HG02840 (cell line): Measurements from ENCODE around the gene RHBDL2.
"Not testable (repeated sequence)": the region's sequence is repeated elsewhere in the genome, so short reads cannot be mapped to it uniquely, and the experiment has no call there.

Experiments used
- ATAC-seq: cut with Tn5 transposase; IDR thresholded peaks from one replicate; pipeline ENCODE4 v1.9.1; 2021; ENCODE audit warnings: mild to moderate bottlenecking, moderate library complexity, moderate number of reproducible peaks; ENCODE audit not compliant: unreplicated experiment, low FRiP score

RHBDL2 gene

DNA sequence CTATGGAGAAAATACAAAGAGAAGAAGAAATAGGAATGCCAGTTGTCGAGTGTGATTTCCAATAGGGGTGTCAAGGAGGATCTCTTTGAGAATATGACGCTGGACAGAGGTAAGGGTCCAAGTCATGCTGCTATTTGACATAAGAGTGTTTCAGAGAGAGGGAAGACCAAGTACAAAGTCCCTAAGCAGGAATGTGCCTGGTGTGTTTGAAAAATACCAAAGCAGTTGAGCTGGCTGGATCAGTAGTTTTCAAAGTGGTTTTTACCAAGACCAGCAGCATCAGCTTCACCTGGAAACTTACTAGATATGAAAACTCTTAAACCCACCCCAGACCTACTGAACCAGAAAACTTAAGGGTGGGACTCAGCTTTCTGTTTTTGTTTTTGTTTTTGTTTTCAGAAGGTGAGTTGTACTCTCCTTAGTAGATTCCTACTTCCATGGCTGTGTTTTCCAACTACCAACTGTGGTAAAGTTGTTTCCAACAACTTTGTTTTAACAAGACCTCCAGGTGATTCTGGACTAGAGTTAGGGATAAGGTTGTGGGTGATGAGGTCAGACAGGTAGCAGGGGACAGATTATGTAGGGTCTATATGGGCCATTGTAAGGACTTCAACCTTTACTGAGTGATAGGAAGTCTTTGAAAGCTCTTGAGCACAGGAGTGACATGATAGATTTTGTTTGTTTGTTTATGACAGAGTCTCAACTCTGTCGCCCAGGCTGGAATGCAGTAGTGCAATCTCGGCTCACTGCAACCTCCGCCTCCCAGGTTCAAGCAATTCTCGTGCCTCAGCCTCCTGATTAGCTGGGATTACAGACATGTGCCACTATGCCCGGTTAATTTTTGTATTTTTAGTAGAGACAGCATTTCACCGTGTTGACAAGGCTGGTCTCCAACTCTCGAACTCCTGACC is 53.0 kb downstream of the RHBDL2 start:
- no peak for ATAC-seq

DNA sequence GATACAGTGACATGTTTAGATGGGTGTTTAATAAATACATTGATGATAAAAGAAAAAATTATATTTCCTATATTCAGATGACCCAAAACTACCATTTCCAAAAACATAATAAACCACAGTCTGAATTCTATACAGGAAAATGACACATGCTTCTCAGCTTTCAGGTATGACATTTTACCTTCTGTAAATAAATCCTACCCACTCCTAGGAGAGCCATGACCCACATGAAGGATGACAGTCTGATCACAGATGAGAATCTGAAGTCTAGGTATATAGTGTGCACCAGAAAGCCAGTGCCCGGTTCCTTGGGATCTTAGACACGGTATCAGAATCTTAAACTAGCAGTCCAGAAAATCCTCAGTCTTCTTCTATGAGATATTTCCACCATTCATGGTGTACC is 56.5 kb downstream of the RHBDL2 start:
- ATAC-seq = no peak

DNA sequence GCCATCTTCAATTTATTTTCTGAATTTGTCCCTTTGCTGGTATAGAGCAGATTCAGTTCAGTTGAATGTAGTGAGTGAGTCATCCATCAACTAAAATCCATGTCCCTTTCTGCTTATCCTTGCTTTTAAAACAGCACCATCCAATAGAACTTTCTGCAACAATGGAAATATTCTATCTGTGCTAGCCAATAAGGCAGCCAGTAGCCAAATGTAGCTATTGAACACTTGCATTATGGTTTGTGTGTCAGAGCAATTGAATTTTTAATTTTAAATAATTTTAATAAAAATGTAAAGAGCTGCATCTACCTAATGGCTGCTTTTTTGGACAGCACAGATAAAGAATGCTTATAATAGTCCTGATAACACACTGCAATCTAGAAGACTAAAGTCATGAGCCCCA is 60.1 kb downstream of the RHBDL2 start, which contains the start of gene GJA9:
TSS of gene GJA9 (minus strand) at position 101 of the 400 bp plus-strand sequence. CDS start 5,489 bp downstream, outside the sequence.
- ATAC-seq = no peak

DNA sequence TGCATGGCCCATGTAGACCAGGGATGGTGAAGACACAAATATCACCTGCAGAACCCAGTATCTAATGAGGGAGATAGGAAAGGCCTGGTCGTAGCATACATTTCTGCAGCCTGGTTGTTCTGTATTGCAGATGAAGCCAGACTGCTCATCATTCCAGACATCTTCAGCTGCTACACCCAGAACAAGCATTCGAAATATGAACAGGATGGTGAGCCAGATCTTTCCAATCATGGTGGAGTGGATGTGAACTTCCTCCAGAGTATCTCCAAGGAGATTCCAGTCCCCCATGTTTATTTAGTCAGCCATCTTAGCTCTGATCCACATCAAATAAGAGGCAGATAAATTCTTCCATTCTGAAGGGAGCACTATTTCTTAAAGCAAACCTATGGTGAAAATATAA is 65.8 kb downstream of the RHBDL2 start:
- ATAC-seq = no peak

DNA sequence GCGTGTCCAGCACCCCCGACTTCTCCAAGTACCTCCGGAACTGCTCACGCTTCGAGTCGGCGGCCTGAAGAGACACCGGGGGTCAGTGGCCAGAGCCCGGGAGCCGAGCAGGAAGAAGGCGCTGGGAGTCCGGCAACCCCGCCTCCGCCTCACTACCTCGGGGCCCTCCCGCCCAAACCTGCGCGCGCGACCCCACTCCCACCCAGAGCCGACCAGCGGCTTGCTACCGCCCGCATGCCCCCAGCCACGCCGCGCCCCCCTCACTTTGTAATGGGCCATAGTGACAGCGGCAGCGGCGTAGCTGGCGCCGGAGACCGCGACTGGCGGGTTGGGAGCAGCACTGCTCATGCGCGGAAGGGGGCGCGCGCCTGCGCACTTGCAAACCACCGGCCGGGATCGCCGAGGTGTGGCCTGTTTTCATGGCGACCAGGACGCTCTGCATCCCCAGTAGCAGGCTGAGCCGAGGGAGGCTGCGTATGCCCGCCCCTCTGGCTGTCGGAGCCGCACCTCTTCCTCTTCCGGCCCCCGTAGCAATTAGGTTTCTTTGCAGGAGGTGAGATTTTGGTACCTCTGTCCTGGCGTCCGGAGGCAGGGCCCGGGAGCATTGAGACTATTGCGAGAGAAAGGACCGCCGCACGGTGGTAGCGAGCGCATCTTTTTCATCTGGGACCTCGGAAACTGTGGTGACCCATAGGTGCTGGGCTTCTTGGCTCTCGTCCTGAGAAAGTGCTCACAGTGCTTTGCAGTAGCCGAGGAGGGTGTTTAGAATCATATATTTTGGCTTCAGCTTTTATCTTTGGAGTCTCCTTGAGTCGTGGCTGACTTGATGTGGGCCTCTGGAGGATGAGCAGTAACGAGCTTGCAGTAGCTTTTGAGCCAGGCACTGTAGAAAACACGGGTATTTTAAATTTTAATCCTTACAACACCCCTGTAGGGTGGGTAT is 68.3 kb downstream of the RHBDL2 start, which contains the start of gene MYCBP:
TSS of gene MYCBP (minus strand) at position 322 of the 943 bp plus-strand sequence. CDS start at position 279, 43 bp downstream.
- ATAC-seq = peak; percentile 99

DNA sequence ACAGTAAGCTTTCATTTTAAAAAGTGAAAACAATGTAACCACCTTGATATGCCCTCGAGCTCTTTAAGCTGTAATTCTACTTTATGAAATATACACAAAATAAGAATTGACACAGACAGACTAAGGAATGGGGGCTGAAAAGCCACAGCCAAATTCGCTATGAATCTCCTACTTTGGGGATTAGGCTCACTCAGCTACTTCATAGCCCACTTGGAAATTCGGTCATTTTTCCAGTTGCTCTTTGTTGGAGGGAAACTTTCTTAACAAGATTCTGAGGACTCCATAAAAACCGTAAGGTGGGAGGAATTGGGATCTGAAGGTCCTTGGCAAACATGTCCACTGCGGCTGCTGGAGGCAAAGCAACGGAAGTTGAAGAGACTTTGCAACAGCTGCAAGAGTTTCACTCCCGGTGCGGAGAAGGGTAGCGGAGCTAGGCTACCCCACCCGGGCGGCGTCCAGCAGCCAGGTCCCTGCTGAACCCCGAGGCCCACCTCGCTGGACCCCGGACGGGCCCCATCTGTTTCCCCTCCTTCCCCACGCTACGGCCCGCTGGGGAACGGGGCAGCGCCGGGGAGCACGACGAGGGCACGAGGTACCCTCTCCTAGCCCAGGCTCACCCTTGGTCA is 69.1 kb downstream of the RHBDL2 start:
- peak; percentile 24 for ATAC-seq

DNA sequence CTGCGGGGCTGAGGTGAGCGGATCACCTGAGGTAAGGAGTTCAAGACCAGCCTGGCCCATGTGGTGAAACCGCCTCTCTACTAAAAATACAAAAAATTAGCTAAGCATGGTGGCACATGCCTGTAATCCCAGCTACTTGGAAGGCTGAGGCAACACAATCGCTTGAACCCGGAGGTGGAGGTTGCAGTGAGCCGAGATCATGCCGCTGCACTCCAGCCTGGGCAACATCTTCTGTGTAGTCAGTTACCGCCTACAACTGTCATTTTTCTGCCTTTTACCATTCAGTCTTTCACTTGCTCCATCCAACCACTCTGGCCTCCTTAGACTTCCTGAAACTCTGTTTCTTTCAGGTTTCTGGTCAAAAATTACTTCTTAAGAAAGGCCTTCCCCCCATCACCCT is 70.6 kb downstream of the RHBDL2 start:
- no peak for ATAC-seq

DNA sequence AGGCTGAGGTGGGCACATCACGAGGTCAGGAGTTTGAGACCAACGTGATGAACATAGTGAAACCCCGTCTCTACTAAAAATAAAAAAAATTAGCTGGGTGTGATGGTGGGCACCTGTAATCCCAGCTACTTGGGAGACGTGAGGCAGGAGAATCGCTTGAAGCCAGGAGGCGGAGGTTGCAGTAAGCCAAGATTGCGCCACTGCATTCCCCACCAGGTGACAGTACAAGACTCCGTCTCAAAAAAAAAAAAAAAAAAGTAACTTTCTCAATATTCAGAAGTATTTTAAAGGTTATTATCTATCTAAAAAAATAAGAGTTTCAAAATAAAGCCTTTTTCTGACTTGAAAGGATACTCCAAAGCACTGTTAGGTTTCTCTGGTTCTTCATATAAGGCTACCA is 74.4 kb downstream of the RHBDL2 start:
- no peak for ATAC-seq

DNA sequence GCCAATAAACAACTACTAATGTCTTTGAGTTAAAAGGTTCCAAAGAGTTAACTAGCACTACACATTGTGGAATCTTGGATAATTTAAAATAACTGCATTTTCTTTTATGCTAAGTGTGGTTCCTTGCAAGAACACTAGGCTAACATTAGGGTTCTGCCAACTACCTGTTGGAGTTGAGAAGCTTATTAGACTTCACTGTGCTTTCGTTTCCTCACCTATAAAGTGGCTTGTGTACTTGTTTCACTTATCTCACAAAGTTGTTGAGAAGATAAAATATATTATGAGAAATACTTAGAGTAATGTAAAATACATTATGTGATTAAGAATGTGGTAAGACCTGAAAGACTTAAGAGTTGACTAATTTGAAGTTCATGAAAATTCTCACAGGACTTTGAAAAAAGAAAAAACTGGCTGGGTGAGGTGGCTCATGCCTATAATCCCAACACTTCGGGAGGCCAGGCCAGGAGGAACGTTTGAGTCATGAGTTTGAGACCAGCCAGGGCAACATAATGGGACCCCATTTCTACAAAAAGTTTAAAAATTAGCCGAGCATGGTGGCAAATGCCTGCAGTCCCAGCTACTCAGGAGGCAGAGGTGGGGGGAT is 76.4 kb downstream of the RHBDL2 start:
- no peak for ATAC-seq

DNA sequence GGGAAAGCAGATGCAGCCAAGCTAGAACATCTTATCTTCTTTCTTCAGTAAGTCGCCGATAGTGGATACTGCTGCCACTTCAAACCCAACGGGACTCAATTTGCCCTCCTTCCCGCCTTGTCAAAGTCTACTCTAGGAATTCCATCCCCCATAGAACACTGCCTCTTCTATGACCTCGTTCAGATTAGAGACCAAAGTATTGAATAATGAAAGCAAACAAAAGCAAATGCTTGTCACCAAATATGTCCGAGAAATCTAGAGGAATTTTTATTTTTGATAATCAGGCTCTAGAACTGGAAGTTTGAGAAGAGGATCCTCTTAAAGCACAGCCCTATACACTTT is 81.2 kb downstream of the RHBDL2 start:
- ATAC-seq = no peak

DNA sequence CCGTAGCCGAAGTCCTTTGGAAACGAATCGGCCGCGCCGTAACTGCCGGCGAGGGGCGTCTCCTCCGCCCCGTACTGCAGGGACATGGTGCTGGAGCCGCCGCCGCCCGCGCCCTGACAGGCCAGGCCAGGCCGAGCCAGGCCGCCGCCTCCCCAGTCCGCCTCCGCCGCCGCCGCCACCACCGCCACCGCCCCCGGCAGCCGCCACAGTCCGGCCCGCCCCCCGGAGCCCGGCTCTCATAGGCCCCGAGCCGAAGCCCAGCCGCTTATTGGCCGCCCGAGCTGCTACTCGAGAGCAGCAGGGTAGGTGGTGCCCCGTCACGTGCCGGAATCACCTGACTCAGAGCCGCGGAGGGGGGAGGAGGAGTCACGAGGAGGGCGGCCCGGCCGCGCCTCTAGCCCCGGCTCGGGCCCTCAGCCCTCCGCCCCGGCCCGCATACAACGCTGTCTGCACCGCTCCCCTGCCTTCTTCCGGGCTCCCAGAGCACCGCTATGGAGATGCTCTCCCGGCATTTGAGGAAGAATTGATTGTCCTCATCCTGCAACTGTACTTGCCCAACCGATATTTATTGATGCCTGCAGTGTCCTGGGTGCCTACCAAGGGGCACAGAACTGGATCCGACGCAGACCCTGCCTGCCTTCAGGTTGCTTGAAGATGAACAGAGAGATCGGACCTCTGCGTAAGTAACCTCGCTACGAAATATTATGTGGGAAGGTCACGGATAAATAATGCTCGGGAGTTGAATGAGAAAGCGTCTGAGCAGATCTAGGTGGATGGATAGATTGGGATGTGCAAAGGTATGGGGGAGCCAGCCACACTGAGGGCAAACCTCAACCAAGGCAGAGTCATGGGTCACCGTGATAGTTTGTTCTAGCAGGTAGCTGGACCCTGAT is 81.8 kb downstream of the RHBDL2 start, which contains the start of gene RRAGC:
TSS of gene RRAGC (minus strand) at position 212 of the 893 bp plus-strand sequence. CDS start at position 86, 126 bp downstream.
- peak; percentile 89 for ATAC-seq

DNA sequence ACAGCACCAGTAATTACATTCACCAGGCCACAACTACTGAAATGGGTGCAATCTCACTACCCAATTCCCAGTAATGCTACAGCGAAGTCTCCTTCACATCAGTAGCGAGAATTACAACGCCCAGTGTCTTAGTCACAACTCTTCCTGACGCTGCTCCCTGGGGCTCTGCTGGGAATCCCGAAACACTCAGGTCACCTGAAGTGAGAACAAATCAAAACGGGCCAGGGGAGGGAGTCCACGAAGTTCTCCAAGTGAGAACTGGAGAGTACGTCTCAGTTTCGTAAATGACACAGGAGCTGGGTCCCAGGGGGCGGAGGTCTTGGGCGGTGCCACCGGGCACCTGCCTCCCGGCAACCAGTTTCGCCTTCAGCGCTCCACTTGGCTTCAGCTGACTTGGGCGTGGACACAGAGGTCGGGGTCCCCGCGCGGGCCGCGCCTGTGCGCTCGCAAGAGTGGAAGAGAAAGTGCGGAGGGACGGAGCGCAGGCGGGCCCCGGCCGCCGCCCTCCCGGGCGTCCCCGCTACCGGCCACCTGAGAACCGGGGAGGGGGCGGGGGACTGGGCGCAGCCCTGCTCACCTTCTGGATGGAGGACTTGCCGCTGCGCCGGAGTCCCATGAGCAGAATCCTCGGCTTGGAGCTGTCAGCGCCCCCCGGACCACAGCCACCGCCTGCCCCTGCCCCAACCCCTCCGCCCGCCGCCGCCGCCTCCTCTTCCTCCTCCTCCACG is 82.6 kb downstream of the RHBDL2 start:
- ATAC-seq = peak; percentile 30

DNA sequence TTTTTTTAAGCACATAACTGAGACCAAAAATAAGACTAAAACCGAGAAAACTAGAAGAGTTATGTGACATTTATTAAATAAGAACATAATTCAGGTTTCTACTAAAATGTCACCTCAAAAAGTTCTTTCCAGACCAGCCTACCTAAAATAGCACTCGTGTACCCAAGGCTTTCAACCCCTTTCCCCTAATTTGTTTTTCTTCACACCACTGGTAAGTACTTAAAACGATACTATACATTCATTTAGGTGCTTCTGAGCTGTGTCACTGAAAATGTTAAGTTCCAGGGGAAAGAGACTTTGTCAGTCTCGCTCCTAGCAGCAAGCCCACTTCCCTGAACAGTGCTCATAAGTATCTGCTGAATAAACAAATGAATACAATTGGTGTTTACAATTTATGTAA is 88.8 kb downstream of the RHBDL2 start:
- no peak for ATAC-seq

DNA sequence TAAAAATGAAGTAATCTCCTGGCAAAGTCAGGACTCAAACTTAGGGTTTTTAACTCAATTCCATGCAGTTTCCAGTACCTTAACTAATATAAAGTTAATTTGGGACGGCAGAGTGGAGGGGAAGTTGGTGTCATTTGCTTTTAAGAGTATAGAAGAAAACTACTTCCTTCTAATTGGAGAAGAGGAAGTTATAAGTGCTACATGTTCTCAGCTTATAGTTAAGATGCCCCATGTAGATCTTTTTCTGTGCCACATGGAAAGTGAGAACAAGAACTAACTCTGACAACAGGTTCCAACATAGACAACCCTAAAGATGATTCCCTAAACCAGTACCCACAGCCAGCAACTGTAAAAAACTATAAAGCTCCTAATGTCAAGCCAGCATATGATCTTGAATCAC is 93.6 kb downstream of the RHBDL2 start:
- no peak for ATAC-seq

DNA sequence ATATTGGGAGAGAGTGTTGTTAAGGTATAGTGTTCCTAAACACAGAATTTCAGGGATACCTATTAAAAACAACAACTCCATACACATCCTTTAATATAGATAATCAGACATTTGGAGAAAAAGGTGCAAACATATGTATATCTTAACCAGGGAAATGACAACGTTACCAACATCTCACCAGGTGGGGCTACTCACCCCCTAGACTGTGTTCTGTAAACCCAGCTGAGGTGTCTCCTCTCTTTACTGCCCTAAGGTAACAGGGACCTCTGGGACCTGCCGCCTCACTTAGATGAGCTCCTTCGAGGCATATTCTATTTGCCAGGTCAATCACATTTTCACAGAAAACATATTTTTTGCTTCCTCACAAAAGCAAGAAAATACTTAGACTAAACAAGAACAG is 95.4 kb downstream of the RHBDL2 start:
- no peak for ATAC-seq

DNA sequence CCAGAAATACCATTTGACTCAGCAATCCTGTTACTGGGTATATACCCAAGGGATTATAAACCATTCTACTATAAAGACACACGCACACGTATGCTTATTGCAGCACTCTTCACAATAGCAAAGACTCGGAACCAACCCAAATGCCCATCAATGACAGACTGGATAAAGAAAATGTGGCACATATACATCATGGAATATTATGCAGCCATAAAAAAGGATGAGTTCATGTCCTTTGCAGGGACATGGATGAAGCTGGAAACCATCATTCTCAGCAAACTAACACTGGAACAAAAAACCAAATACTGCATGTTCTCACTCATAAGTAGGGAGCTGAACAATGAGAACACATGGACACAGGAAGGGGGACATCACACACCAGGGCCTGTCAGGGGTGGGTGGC is 96.5 kb downstream of the RHBDL2 start:
- not testable (repeated sequence) for ATAC-seq

DNA sequence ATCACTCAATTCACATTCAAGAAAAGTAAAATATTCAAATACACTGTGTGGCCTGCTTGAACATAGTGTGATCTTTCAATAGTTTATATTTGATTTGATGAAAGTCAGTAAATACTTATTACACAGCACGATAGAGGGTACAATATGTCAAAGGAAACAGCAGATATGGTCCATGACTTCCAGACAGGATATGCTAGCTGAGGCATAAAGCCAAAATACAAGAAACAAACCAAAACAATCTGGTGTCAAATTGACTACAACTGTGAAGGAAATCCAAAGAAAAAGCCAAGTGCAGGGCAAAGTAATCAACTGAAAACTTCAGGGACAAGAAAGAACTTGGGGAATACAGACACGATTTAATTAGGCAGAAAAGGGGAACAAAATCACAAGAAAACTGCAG is 101.3 kb downstream of the RHBDL2 start:
- ATAC-seq = no peak

DNA sequence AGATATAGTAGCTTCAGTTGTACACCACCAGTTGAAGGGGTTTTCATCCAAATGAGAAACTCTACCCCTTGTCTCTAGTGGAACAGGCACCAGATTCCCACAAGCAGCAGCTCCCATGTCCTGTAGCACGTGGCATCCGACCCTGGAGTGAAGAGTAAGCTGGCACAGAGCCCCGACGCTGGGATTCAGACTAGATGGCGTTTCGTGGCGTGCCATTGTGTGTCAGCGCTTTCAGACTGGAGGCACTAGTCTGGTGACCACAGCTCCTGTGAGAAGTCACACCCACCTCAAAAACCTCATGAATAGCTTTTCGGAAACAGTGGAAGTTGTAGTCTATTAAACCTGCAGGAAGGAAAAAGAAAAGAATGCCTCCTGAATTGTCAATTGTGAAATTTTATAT is 102.3 kb downstream of the RHBDL2 start:
- ATAC-seq = no peak
